GM19238 (cell line): ENCODE data around the gene HLA-G.
"Not testable (repeated sequence)": the region's sequence is repeated elsewhere in the genome, so short reads cannot be mapped to it uniquely, and the experiment has no call there.

ENCODE experiments used
- DNase-seq: peaks from one replicate; pipeline ENCODE4 v3.0.0; 2011; ENCODE audit warnings: low spot score; ENCODE audit not compliant: insufficient read length

The HLA-G gene

GRCh38 chr6:29870104-29870503 lies 42.5 kb downstream of the HLA-G start:
- no peak for DNase-seq

- DNase-seq: no peak
Observed at GRCh38 chr6:29872791-29873190, 45.2 kb downstream of the HLA-G start.

GRCh38 chr6:29875257-29875656 lies 47.6 kb downstream of the HLA-G start:
- no peak for DNase-seq

GRCh38 chr6:29875734-29876133 lies 48.1 kb downstream of the HLA-G start:
- not testable (repeated sequence) for DNase-seq
